Caco-2 (cell line): ENCODE measurements around the gene TACC2. TPM values are rescaled to one million over a fixed set of nuclear protein-coding genes. Genes with fewer than 3 reads are reported as not detected.
"Not testable (repeated sequence)": the region's sequence is repeated elsewhere in the genome, so short reads cannot be mapped to it uniquely, and the experiment has no call there.

Experiments
- BruUV-seq: library from RNA; stranded (reverse); fragments of 400-500 nt; replicated peaks from 2 replicates; lab custom pipeline; 2021; lab: Mats Ljungman, UMichigan
- CTCF ChIA-PET: fragments of 300-600 bp; sonication (Branson Sonifier 250); formaldehyde crosslinking; loops from one replicate; lab custom pipeline; 2022; ENCODE audit warnings: antibody characterized with exemption; lab: Charles Lee
- POLR2A ChIA-PET: fragments of 300-600 bp; sonication (Branson Sonifier 250); formaldehyde crosslinking; loops from one replicate; lab custom pipeline; 2022; ENCODE audit warnings: antibody characterized with exemption; lab: Charles Lee
- DNase-seq, 2 experiments: peaks; one replicate each; pipeline versions ENCODE4 v3.0.0 to v3.0.0-alpha.2; 2020 to 2022
- H3K27me3 ChIP-seq: replicated peaks from 2 replicates; pipeline ENCODE4 v1.6.0; 2011; ENCODE audit warnings: low read length; ENCODE audit not compliant: control insufficient read depth, insufficient read depth
- H3K36me3 ChIP-seq: 2 replicates; pipeline ENCODE4 v1.5.1; 2011; ENCODE audit warnings: low read length; ENCODE audit not compliant: control insufficient read depth, insufficient read depth
- H3K4me1 ChIP-seq: fragments of 250-450 bp; sonication (Bioruptor Pico); 2 replicates; pipeline ENCODE4 v1.5.1; 2020; ENCODE audit warnings: mild to moderate bottlenecking
- H3K4me3 ChIP-seq: 2 replicates; pipeline ENCODE4 v1.5.1; 2011; ENCODE audit warnings: low read depth, mild to moderate bottlenecking, control low read depth, low read length
- H3K9me3 ChIP-seq: fragments of 250-450 bp; sonication (Bioruptor Pico); 2 replicates; pipeline ENCODE4 v1.5.1; 2020; ENCODE audit warnings: mild to moderate bottlenecking, moderate library complexity
- H3K27ac Mint-ChIP-seq: one replicate; pipeline ENCODE4 v1.8.0; 2022; ENCODE audit warnings: mixed read lengths; ENCODE audit not compliant: unreplicated experiment
- H3K27me3 Mint-ChIP-seq: one replicate; pipeline ENCODE4 v1.8.0; 2022; ENCODE audit warnings: mixed read lengths; ENCODE audit not compliant: insufficient read depth, unreplicated experiment
- H3K36me3 Mint-ChIP-seq: one replicate; pipeline ENCODE4 v1.8.0; 2022; ENCODE audit warnings: mild to moderate bottlenecking, mixed read lengths; ENCODE audit not compliant: insufficient read depth, unreplicated experiment
- H3K4me1 Mint-ChIP-seq: one replicate; pipeline ENCODE4 v1.8.0; 2022; ENCODE audit warnings: low read depth, mixed read lengths; ENCODE audit not compliant: unreplicated experiment
- H3K4me3 Mint-ChIP-seq: one replicate; pipeline ENCODE4 v1.8.0; 2022; ENCODE audit warnings: mild to moderate bottlenecking, moderate library complexity, mixed read lengths; ENCODE audit not compliant: unreplicated experiment
- H3K9me3 Mint-ChIP-seq: one replicate; pipeline ENCODE4 v1.8.0; 2022; ENCODE audit warnings: mixed read lengths; ENCODE audit not compliant: unreplicated experiment
- intact Hi-C: fragments of 100-400 bp; cut with micrococcal nuclease; formaldehyde crosslinking; loops from one replicate; pipeline ENCODE4 v1.10.0; 2022; ENCODE audit not compliant: unreplicated experiment
- total RNA-seq: library from RNA; stranded (reverse); gene quantifications from 2 replicates; pipeline ENCODE4 v1.2.3, GENCODE V29; 2022
- TF ChIP-seq, protein P1 (sequence below), 2 experiments: fragments of 200-600 bp in 1 of 2; IDR thresholded peaks; 1 replicate in 1 of 2; 2 replicates in 1 of 2; pipeline versions ENCODE4 v1.5.1 to v1.8.0; 2011 to 2022; ENCODE audit warnings: antibody characterized with exemption in 1 of 2, control low read depth in 1 of 2, inconsistent platforms in 1 of 2, low read depth in 1 of 2, low read length in 1 of 2, mild to moderate bottlenecking in 1 of 2, moderate library complexity in 1 of 2; ENCODE audit not compliant: insufficient read depth in 1 of 2, severe bottlenecking in 1 of 2, unreplicated experiment in 1 of 2

Gene TACC2
- total RNA-seq, 1 experiment from 2014 or later: 117 TPM

GRCh38 chr10:121959671-121960070 is 29.3 kb upstream of the TACC2 start:
- TSS peak; percentile 8 for BruUV-seq
- no peaks in the 10 kb centered on the region for H3K9me3 ChIP-seq
- Mint-ChIP-seq H3K36me3 (peaks cover 80% of the 10 kb centered on the region), H3K4me3 (no peak overlapping the region), H3K27me3 (no peaks in the 10 kb centered on the region), H3K4me1 (no peaks in the 10 kb centered on the region), H3K27ac (no peak overlapping the region), H3K9me3 (no peaks in the 10 kb centered on the region)
- CTCF ChIA-PET: no interaction called here
- POLR2A ChIA-PET: no interaction called here
- intact Hi-C loops: no loop called here
- peaks cover 3% of the 10 kb centered on the region; the same call in 1 of the 2 replicates for H3K36me3 ChIP-seq
- no peaks in the 10 kb centered on the region for H3K27me3 ChIP-seq
- H3K4me3 ChIP-seq: no peak overlapping the region
- peaks cover 5% of the 10 kb centered on the region; the same call in 1 of the 2 replicates for H3K4me1 ChIP-seq
- TF ChIP-seq, protein P1, sequence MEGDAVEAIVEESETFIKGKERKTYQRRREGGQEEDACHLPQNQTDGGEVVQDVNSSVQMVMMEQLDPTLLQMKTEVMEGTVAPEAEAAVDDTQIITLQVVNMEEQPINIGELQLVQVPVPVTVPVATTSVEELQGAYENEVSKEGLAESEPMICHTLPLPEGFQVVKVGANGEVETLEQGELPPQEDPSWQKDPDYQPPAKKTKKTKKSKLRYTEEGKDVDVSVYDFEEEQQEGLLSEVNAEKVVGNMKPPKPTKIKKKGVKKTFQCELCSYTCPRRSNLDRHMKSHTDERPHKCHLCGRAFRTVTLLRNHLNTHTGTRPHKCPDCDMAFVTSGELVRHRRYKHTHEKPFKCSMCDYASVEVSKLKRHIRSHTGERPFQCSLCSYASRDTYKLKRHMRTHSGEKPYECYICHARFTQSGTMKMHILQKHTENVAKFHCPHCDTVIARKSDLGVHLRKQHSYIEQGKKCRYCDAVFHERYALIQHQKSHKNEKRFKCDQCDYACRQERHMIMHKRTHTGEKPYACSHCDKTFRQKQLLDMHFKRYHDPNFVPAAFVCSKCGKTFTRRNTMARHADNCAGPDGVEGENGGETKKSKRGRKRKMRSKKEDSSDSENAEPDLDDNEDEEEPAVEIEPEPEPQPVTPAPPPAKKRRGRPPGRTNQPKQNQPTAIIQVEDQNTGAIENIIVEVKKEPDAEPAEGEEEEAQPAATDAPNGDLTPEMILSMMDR (IDR thresholded peaks at IDR 0.05; ENCODE audit: insufficient read depth in 1 of 2, low read depth in 1 of 2, low read length in 1 of 2, severe bottlenecking in 1 of 2, unreplicated experiment in 1 of 2): no peak
- DNase-seq: no peak

GRCh38 chr10:121961456-121961855 is 27.5 kb upstream of the TACC2 start:
- Mint-ChIP-seq H3K9me3 (no peaks in the 10 kb centered on the region), H3K36me3 (peaks cover 81% of the 10 kb centered on the region), H3K27me3 (no peaks in the 10 kb centered on the region), H3K4me3 (no peak overlapping the region), H3K27ac (no peak overlapping the region), H3K4me1 (no peaks in the 10 kb centered on the region)
- ChIA-PET CTCF (no interaction called here), POLR2A (no interaction called here)
- intact Hi-C loops: no loop called here
- no TSS peak for BruUV-seq
- Histone ChIP-seq H3K4me1 (peaks cover 5% of the 10 kb centered on the region; the same call in 1 of the 2 replicates), H3K27me3 (no peaks in the 10 kb centered on the region), H3K9me3 (no peaks in the 10 kb centered on the region), H3K4me3 (no peak overlapping the region), H3K36me3 (0 out of 2 replicates have a peak, but pooled peaks cover 3% of the 10 kb centered on the region)
- DNase-seq: no peak
- TF ChIP-seq, protein P1 (IDR thresholded peaks at IDR 0.05; ENCODE audit: insufficient read depth in 1 of 2, low read depth in 1 of 2, low read length in 1 of 2, severe bottlenecking in 1 of 2, unreplicated experiment in 1 of 2): no peak

DNA sequence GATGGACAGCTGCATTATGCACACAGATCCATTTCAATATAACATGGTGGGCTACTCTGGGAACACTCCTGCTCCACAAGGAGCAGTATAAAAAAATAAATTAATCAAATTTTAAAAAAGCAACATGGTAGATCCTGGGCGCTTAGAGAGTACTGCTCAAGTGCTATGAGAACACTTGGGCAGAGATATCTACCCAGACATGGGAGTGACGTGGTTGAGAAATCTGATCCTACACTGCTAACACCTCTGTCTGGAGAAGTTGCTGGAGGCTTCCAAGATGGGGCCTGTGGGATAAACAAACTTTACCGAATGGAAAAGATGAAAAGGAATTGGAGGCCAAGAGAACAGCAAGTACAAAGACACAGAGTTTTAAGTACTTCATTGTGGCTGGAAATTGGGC is 23.0 kb upstream of the TACC2 start:
- no peaks in the 10 kb centered on the region; the same call in 1 of the 2 replicates for H3K36me3 ChIP-seq
- POLR2A ChIA-PET: no interaction called here
- Mint-ChIP-seq H3K36me3 (peaks cover 74% of the 10 kb centered on the region), H3K4me1 (no peaks in the 10 kb centered on the region), H3K27ac (no peak overlapping the region), H3K4me3 (no peak overlapping the region), H3K27me3 (no peaks in the 10 kb centered on the region), H3K9me3 (no peaks in the 10 kb centered on the region)
- CTCF ChIA-PET: no interaction called here
- no peak for DNase-seq
- intact Hi-C loops: no loop called here
- no TSS peak for BruUV-seq
- H3K9me3 ChIP-seq: no peaks in the 10 kb centered on the region
- H3K27me3 ChIP-seq: no peaks in the 10 kb centered on the region
- H3K4me3 ChIP-seq: no peak overlapping the region
- H3K4me1 ChIP-seq: no peaks in the 10 kb centered on the region; the same call in 1 of the 2 replicates
- TF ChIP-seq, protein P1 (IDR thresholded peaks at IDR 0.05; ENCODE audit: insufficient read depth in 1 of 2, low read depth in 1 of 2, low read length in 1 of 2, severe bottlenecking in 1 of 2, unreplicated experiment in 1 of 2): no peak

- POLR2A ChIA-PET, H3K9me3 Mint-ChIP-seq, CTCF ChIA-PET, H3K9me3 ChIP-seq, intact Hi-C loops, H3K4me1 Mint-ChIP-seq, H3K27me3 Mint-ChIP-seq, DNase-seq, H3K27me3 ChIP-seq, H3K27ac Mint-ChIP-seq, H3K4me3 Mint-ChIP-seq, H3K36me3 ChIP-seq, H3K4me3 ChIP-seq, BruUV-seq, H3K4me1 ChIP-seq: not testable (repeated sequence)
- peaks cover 72% of the 10 kb centered on the region for H3K36me3 Mint-ChIP-seq
These were observed 19.9 kb upstream of the TACC2 start for GRCh38 chr10:121969086-121969485.
